ENCODE measurements around the gene DAW1. TPM values are rescaled to one million over a fixed set of nuclear protein-coding genes. Genes with fewer than 3 reads are reported as not detected.

The DAW1 gene
- total and polyA plus RNA-seq, 4 donors: not detected

DNA sequence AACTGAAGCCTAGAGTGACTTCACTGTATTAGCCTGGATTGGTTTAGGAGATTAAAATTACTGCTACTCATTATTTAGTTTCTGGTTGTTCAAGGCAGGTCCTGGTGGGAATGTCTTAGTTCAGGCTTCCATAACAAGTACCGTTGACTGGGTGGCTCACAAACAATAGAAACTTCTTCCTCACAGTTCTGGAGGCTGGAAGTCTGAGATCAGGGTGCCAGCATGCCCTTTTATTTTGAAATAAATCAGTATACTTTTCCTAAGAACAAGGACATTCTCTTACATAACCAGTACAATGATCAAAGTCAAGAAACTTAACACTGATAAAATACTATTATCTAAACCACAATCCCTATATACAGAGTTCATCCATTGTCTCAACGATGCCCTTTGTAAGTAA, 4.0 kb upstream of the DAW1 start:
- 84% methylated on average over 2 of the region's 2 CpGs for WGBS
- Histone ChIP-seq H3K36me3 (ENCODE audit: control insufficient read depth in 4 of 4, insufficient read depth in 3 of 4, low read depth in 1 of 4, low read length in 3 of 4) (no peaks in the 10 kb centered on the region), H3K27ac (ENCODE audit: low read depth in 1 of 2, low read length in 2 of 2) (no peak overlapping the region), H3K4me1 (ENCODE audit: control insufficient read depth in 4 of 4, insufficient read depth in 4 of 4, low read length in 3 of 4) (peaks cover 0 to 4% (median 0%) of the 10 kb centered on the region in 4 donors), H3K9ac (ENCODE audit: low read depth in 1 of 2, low read length in 2 of 2) (no peak overlapping the region), H3K9me3 (ENCODE audit: control insufficient read depth in 4 of 4, low read length in 3 of 4) (no peaks in the 10 kb centered on the region), H3K4me3 (ENCODE audit: low read depth in 1 of 3, low read length in 3 of 3) (no peak overlapping the region), H3K27me3 (ENCODE audit: control insufficient read depth in 4 of 4, insufficient read depth in 4 of 4, low read length in 3 of 4) (no peaks in the 10 kb centered on the region)
- no peak for DNase-seq (ENCODE audit: low spot score)
- no peak for TF ChIP-seq FOXA1 (IDR thresholded peaks at IDR 0.05)
- TF ChIP-seq FOXA2 (IDR thresholded peaks at IDR 0.05): no peak
- no peak for TF ChIP-seq SP1 (IDR thresholded peaks at IDR 0.05)
- TF ChIP-seq RXRA (IDR thresholded peaks at IDR 0.05): no peak
- TF ChIP-seq RAD21 (IDR thresholded peaks at IDR 0.05): no peak
- no peak for TF ChIP-seq GABPA (IDR thresholded peaks at IDR 0.05 in 1 of 2, conservative IDR thresholded peaks at IDR 0.05 in 1 of 2)
- TF ChIP-seq, protein P1, sequence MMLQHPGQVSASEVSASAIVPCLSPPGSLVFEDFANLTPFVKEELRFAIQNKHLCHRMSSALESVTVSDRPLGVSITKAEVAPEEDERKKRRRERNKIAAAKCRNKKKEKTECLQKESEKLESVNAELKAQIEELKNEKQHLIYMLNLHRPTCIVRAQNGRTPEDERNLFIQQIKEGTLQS (IDR thresholded peaks at IDR 0.05): no peak
- no peak for TF ChIP-seq NR2F2 (IDR thresholded peaks at IDR 0.05)
- no peak for TF ChIP-seq EGR1 (IDR thresholded peaks at IDR 0.05; ENCODE audit: low read depth in 2 of 2)
- TF ChIP-seq, protein P2, sequence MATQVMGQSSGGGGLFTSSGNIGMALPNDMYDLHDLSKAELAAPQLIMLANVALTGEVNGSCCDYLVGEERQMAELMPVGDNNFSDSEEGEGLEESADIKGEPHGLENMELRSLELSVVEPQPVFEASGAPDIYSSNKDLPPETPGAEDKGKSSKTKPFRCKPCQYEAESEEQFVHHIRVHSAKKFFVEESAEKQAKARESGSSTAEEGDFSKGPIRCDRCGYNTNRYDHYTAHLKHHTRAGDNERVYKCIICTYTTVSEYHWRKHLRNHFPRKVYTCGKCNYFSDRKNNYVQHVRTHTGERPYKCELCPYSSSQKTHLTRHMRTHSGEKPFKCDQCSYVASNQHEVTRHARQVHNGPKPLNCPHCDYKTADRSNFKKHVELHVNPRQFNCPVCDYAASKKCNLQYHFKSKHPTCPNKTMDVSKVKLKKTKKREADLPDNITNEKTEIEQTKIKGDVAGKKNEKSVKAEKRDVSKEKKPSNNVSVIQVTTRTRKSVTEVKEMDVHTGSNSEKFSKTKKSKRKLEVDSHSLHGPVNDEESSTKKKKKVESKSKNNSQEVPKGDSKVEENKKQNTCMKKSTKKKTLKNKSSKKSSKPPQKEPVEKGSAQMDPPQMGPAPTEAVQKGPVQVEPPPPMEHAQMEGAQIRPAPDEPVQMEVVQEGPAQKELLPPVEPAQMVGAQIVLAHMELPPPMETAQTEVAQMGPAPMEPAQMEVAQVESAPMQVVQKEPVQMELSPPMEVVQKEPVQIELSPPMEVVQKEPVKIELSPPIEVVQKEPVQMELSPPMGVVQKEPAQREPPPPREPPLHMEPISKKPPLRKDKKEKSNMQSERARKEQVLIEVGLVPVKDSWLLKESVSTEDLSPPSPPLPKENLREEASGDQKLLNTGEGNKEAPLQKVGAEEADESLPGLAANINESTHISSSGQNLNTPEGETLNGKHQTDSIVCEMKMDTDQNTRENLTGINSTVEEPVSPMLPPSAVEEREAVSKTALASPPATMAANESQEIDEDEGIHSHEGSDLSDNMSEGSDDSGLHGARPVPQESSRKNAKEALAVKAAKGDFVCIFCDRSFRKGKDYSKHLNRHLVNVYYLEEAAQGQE (IDR thresholded peaks at IDR 0.05): no peak
- TF ChIP-seq, protein P3, sequence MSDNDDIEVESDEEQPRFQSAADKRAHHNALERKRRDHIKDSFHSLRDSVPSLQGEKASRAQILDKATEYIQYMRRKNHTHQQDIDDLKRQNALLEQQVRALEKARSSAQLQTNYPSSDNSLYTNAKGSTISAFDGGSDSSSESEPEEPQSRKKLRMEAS (IDR thresholded peaks at IDR 0.05): no peak
- TF ChIP-seq HNF4G (IDR thresholded peaks at IDR 0.05): no peak
- no peak for TF ChIP-seq TAF1 (conservative IDR thresholded peaks at IDR 0.05)
- TF ChIP-seq YY1 (IDR thresholded peaks at IDR 0.05): no peak
- TF ChIP-seq JUND (IDR thresholded peaks at IDR 0.05): no peak
- TF ChIP-seq, protein P4, sequence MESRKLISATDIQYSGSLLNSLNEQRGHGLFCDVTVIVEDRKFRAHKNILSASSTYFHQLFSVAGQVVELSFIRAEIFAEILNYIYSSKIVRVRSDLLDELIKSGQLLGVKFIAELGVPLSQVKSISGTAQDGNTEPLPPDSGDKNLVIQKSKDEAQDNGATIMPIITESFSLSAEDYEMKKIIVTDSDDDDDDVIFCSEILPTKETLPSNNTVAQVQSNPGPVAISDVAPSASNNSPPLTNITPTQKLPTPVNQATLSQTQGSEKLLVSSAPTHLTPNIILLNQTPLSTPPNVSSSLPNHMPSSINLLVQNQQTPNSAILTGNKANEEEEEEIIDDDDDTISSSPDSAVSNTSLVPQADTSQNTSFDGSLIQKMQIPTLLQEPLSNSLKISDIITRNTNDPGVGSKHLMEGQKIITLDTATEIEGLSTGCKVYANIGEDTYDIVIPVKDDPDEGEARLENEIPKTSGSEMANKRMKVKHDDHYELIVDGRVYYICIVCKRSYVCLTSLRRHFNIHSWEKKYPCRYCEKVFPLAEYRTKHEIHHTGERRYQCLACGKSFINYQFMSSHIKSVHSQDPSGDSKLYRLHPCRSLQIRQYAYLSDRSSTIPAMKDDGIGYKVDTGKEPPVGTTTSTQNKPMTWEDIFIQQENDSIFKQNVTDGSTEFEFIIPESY (IDR thresholded peaks at IDR 0.05): no peak
- TF ChIP-seq, protein P5, sequence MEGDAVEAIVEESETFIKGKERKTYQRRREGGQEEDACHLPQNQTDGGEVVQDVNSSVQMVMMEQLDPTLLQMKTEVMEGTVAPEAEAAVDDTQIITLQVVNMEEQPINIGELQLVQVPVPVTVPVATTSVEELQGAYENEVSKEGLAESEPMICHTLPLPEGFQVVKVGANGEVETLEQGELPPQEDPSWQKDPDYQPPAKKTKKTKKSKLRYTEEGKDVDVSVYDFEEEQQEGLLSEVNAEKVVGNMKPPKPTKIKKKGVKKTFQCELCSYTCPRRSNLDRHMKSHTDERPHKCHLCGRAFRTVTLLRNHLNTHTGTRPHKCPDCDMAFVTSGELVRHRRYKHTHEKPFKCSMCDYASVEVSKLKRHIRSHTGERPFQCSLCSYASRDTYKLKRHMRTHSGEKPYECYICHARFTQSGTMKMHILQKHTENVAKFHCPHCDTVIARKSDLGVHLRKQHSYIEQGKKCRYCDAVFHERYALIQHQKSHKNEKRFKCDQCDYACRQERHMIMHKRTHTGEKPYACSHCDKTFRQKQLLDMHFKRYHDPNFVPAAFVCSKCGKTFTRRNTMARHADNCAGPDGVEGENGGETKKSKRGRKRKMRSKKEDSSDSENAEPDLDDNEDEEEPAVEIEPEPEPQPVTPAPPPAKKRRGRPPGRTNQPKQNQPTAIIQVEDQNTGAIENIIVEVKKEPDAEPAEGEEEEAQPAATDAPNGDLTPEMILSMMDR (IDR thresholded peaks at IDR 0.05; ENCODE audit: low read depth, low read length, missing input control): no peak
- no peak for TF ChIP-seq HNF4A (conservative IDR thresholded peaks at IDR 0.05)
